HG02642 (cell line): ENCODE measurements around the gene SELE.
A peak's percentile ranks its signal among the peaks of the same experiment; 100 is the strongest.
"Not testable (repeated sequence)": the region's sequence is repeated elsewhere in the genome, so short reads cannot be mapped to it uniquely, and the experiment has no call there.

Experiments
- ATAC-seq: cut with Tn5 transposase; IDR thresholded peaks from one replicate; pipeline ENCODE4 v1.9.1; 2021; ENCODE audit warnings: mild to moderate bottlenecking; ENCODE audit not compliant: unreplicated experiment, poor library complexity

Gene SELE

GRCh38 chr1:169725930-169726329, 7.9 kb downstream of the SELE start:
- ATAC-seq, result no peak

- no peak for ATAC-seq
Observed at GRCh38 chr1:169724168-169724567, 9.7 kb downstream of the SELE start.

GRCh38 chr1:169723763-169724162, 10.1 kb downstream of the SELE start:
- ATAC-seq, result no peak

- no peak for ATAC-seq
Observed at GRCh38 chr1:169722779-169723178, 11.1 kb downstream of the SELE start.

- ATAC-seq, result not testable (repeated sequence)
Observed at GRCh38 chr1:169715100-169715499, 18.8 kb downstream of the SELE start.

GRCh38 chr1:169713090-169713489, 20.8 kb downstream of the SELE start:
- not testable (repeated sequence) for ATAC-seq

- ATAC-seq, result no peak
Observed at GRCh38 chr1:169712309-169712631, 21.6 kb downstream of the SELE start.

- ATAC-seq, result peak; percentile 80
Observed at GRCh38 chr1:169711469-169712308, 22.2 kb downstream of the SELE start, which contains the start of gene SELL. TSS of gene SELL (minus strand) at chr1:169711620. CDS start at chr1:169711498, 122 bp downstream.

GRCh38 chr1:169708647-169709046, 25.2 kb downstream of the SELE start:
- no peak for ATAC-seq

- no peak for ATAC-seq
Observed at GRCh38 chr1:169707912-169708604, 25.8 kb downstream of the SELE start.

- ATAC-seq, result no peak
Observed at GRCh38 chr1:169704797-169705196, 29.1 kb downstream of the SELE start.

GRCh38 chr1:169701261-169702005, 32.4 kb downstream of the SELE start:
- no peak for ATAC-seq

- no peak for ATAC-seq
Observed at GRCh38 chr1:169699707-169700106, 34.2 kb downstream of the SELE start.

GRCh38 chr1:169698976-169699375, 34.9 kb downstream of the SELE start:
- ATAC-seq, result no peak

- peak; percentile 58 for ATAC-seq
Observed at GRCh38 chr1:169697755-169698154, 36.1 kb downstream of the SELE start.

GRCh38 chr1:169696273-169697100, 37.4 kb downstream of the SELE start:
- ATAC-seq, result no peak

- peak; percentile 25 for ATAC-seq
Observed at GRCh38 chr1:169694304-169695075, 39.4 kb downstream of the SELE start.

GRCh38 chr1:169692756-169693460, 41.0 kb downstream of the SELE start:
- ATAC-seq, result peak; percentile 41

- ATAC-seq, result no peak
Observed at GRCh38 chr1:169690489-169690888, 43.4 kb downstream of the SELE start.
